MM.1S (cell line): ENCODE measurements around the gene LCE1A.
A peak's percentile ranks its signal among the peaks of the same experiment; 100 is the strongest.

Experiments
- DNase-seq: peaks from one replicate; pipeline ENCODE4 v3.0.0-alpha.2; 2015
- H2AFZ ChIP-seq: fragments of 300-600 bp; sonication (generic); 2 replicates; pipeline ENCODE4 v1.6.0; 2016; ENCODE audit warnings: antibody characterized with exemption, low read length
- H3F3A ChIP-seq: fragments of 300-600 bp; sonication (generic); 2 replicates; pipeline ENCODE4 v1.6.1; 2016; ENCODE audit warnings: mild to moderate bottlenecking, antibody characterized with exemption, low read length, moderate library complexity, mixed read lengths; ENCODE audit not compliant: insufficient read depth
- H3K27ac ChIP-seq: fragments of 300-600 bp; sonication (generic); 2 replicates; pipeline ENCODE4 v1.5.1; 2016; ENCODE audit warnings: mild to moderate bottlenecking, low read length
- H3K27me3 ChIP-seq: fragments of 300-600 bp; sonication (generic); replicated peaks from 2 replicates; pipeline ENCODE4 v1.6.0; 2016; ENCODE audit warnings: low read length; ENCODE audit not compliant: insufficient read depth
- H3K36me3 ChIP-seq: fragments of 300-600 bp; sonication (generic); replicated peaks from 2 replicates; pipeline ENCODE4 v1.6.1; 2016; ENCODE audit warnings: mild to moderate bottlenecking, low read length, mixed read lengths; ENCODE audit not compliant: insufficient read depth
- H3K4me1 ChIP-seq: fragments of 300-600 bp; sonication (generic); 2 replicates; pipeline ENCODE4 v1.6.1; 2016; ENCODE audit warnings: low read length, mixed read lengths
- H3K4me2 ChIP-seq: fragments of 300-600 bp; sonication (generic); 2 replicates; pipeline ENCODE4 v1.6.0; 2016; ENCODE audit warnings: low read depth, low read length
- H3K4me3 ChIP-seq: fragments of 300-600 bp; sonication (generic); 2 replicates; pipeline ENCODE4 v1.5.1; 2016; ENCODE audit warnings: low read length, mixed read lengths
- H3K79me2 ChIP-seq: fragments of 300-600 bp; sonication (generic); 2 replicates; pipeline ENCODE4 v1.6.1; 2016; ENCODE audit warnings: mixed run types, low read length, mixed read lengths
- H3K9ac ChIP-seq: fragments of 300-600 bp; sonication (generic); 2 replicates; pipeline ENCODE4 v1.6.1; 2016; ENCODE audit warnings: low read length, mixed read lengths
- H3K9me2 ChIP-seq: fragments of 300-600 bp; sonication (generic); replicated peaks from 2 replicates; pipeline ENCODE4 v1.6.1; 2016; ENCODE audit warnings: mild to moderate bottlenecking, low read length, mixed read lengths; ENCODE audit not compliant: insufficient read depth
- H3K9me3 ChIP-seq: fragments of 300-600 bp; sonication (generic); replicated peaks from 2 replicates; pipeline ENCODE4 v1.6.1; 2016; ENCODE audit warnings: mild to moderate bottlenecking, low read length, mixed read lengths; ENCODE audit not compliant: insufficient read depth
- H4K20me1 ChIP-seq: fragments of 300-600 bp; sonication (generic); 2 replicates; pipeline ENCODE4 v1.6.1; 2016; ENCODE audit warnings: mild to moderate bottlenecking, low read length, moderate library complexity, mixed read lengths; ENCODE audit not compliant: insufficient read depth
- CTCF ChIP-seq: fragments of 300-600 bp; sonication (generic); IDR thresholded peaks from 2 replicates; pipeline ENCODE4 v1.5.1; 2016; ENCODE audit warnings: antibody characterized with exemption, low read length, mixed read lengths
- EZH2 ChIP-seq: fragments of 300-600 bp; sonication (generic); optimal IDR thresholded peaks from 2 replicates; pipeline ENCODE3; 2017; ENCODE audit warnings: low read depth, mild to moderate bottlenecking, antibody characterized with exemption, low read length, mixed read lengths
- EZH2phosphoT487 ChIP-seq: fragments of 300-600 bp; sonication (generic); IDR thresholded peaks from 2 replicates; pipeline ENCODE4 v1.6.1; 2018; ENCODE audit warnings: antibody characterized with exemption, low read length

The LCE1A gene

GRCh38 chr1:152866321-152866720 lies 39.0 kb downstream of the LCE1A start:
- Histone ChIP-seq H3K4me1 (no peaks in the 10 kb centered on the region), H3F3A (no peaks in the 10 kb centered on the region), H3K4me3 (no peak overlapping the region), H4K20me1 (no peaks in the 10 kb centered on the region), H3K9me3 (no peaks in the 10 kb centered on the region), H3K79me2 (no peaks in the 10 kb centered on the region), H3K9me2 (no peaks in the 10 kb centered on the region), H3K27ac (no peak overlapping the region), H2AFZ (no peak overlapping the region), H3K36me3 (no peaks in the 10 kb centered on the region), H3K9ac (no peak overlapping the region), H3K27me3 (no peaks in the 10 kb centered on the region), H3K4me2 (no peak overlapping the region)
- TF ChIP-seq EZH2: no peak
- no peak for TF ChIP-seq CTCF
- no peak for TF ChIP-seq EZH2phosphoT487
- no peak for DNase-seq

DNA sequence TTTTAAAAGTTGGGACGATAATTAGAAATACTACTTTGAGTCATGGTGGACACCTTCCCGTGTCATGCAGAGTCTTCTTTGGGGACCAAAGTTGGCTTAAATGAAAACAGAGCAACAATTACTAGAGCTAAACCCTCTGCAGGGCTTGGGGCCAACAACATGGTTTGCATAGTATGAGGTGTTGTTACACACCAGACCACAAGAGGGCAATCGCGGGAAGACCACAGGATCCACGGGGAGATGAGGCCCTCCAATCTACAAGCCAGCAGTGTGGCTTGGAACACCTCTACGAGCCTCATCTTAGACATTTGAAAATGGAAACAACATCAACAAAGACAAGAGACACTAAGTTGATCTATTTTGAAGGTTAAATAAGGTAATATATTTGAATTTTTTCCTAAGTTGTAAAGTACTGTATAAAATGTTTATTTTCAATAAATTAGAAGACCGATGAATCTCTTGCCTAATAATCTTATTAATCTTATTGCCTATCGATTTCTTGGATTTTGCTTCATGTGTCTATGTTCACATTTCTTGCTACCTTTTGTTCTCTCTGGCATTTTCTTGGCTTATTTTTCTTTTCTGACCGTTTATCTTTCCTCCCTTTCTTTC lies 42.6 kb downstream of the LCE1A start:
- H3K4me2 ChIP-seq: no peak overlapping the region
- H3K9ac ChIP-seq: no peak overlapping the region
- H3K27me3 ChIP-seq: no peaks in the 10 kb centered on the region
- no peak overlapping the region for H3K4me3 ChIP-seq
- no peaks in the 10 kb centered on the region for H3K9me3 ChIP-seq
- DNase-seq: peak; percentile 77
- H3K9me2 ChIP-seq: no peaks in the 10 kb centered on the region
- TF ChIP-seq EZH2phosphoT487 (no peak), CTCF (peak; percentile 82), EZH2 (no peak)
- H4K20me1 ChIP-seq: no peaks in the 10 kb centered on the region
- H2AFZ ChIP-seq: no peak overlapping the region
- H3K27ac ChIP-seq: no peak overlapping the region
- no peaks in the 10 kb centered on the region for H3K36me3 ChIP-seq
- no peaks in the 10 kb centered on the region for H3F3A ChIP-seq
- peaks cover 12% of the 10 kb centered on the region for H3K4me1 ChIP-seq
- no peaks in the 10 kb centered on the region for H3K79me2 ChIP-seq

DNA sequence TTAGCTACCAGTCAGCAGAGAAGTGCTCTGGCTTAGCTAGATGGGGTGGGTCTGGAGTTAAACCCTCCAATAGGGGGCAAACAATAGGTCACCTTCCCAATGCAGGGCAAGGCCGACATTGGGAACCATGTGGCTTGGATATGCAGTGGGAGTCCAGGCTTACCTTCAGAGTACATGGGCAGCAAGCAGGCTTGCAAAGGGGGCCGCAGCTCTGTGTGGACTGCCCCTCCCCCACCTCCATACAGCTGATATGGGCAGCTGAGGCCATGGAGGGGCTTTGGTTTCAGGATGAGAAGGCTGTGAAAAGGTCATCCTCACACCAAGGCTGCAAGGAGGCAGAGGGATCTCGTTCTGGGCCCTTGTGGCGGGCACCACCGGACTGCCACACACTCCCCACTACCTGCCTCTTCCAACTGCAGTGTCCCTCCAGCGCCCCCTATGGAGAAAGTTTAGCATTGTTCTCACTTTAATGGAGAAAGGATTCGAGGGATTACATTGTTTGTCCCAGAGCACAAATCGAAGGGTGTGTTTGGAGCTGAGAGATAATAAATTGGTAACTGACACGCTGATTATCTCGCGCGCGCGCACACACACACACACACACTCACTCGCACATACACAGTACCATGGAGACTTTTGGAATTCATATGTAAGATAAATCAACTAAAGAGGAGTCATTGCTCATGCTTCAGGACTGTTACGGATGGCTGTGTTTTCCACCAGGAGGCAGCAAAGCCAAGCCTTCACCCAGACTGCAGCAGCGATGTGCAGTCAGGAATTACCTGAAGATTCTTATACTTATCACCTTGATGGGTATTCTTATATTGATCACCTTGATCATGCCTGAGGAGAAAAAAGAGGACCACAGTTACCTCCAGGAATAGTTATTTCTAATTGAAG lies 43.8 kb downstream of the LCE1A start:
- DNase-seq: peak; percentile 74
- H4K20me1 ChIP-seq: no peaks in the 10 kb centered on the region
- H3K79me2 ChIP-seq: no peaks in the 10 kb centered on the region
- TF ChIP-seq EZH2 (no peak), CTCF (peak; percentile 83)
- no peaks in the 10 kb centered on the region for H3K9me3 ChIP-seq
- peak overlapping the region; percentile 61 for H3K4me2 ChIP-seq
- H3F3A ChIP-seq: no peaks in the 10 kb centered on the region
- no peak overlapping the region for H3K27ac ChIP-seq
- H3K4me3 ChIP-seq: peak overlapping the region; percentile 16; the same call in 1 of the 2 replicates
- H3K9me2 ChIP-seq: no peaks in the 10 kb centered on the region
- H3K36me3 ChIP-seq: no peaks in the 10 kb centered on the region
- H3K9ac ChIP-seq: no peak overlapping the region
- H3K27me3 ChIP-seq: no peaks in the 10 kb centered on the region
- H3K4me1 ChIP-seq: peaks cover 12% of the 10 kb centered on the region
- H2AFZ ChIP-seq: peak overlapping the region; percentile 78
